ENCODE measurements around the gene PCDHA1.

PCDHA1 gene

GRCh38 chr5:140986117-140986521 lies 200.2 kb downstream of the PCDHA1 start:
- FAIRE-seq (no peak), DNase-seq (ENCODE audit: low spot score) (no peak)

- DNase-seq (ENCODE audit: low spot score) (no peak), FAIRE-seq (no peak)
Measured at GRCh38 chr5:140988100-140988499, 202.2 kb downstream of the PCDHA1 start.

DNA sequence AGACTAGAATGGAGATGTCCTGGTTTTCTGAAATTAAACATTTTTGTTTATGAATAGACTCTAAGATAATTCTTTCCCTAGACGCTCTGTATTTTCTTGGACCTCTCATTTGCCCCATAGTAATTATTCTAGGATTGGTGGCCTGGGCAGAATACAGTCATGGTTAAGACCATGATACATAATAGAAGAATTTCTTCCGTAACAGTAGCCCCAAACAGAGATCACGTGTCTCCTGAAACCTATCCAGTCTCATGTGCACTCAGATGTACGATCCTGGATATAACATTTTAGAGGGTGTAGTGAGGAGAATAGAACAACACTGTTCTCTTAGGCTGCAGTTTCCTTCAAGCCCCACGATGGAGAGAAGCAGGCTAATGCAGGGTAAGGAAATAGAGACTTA lies 202.7 kb downstream of the PCDHA1 start:
- DNase-seq (ENCODE audit: low spot score) (no peak), FAIRE-seq (no peak)

GRCh38 chr5:140989254-140990020 lies 203.5 kb downstream of the PCDHA1 start:
- no peak for FAIRE-seq

DNA sequence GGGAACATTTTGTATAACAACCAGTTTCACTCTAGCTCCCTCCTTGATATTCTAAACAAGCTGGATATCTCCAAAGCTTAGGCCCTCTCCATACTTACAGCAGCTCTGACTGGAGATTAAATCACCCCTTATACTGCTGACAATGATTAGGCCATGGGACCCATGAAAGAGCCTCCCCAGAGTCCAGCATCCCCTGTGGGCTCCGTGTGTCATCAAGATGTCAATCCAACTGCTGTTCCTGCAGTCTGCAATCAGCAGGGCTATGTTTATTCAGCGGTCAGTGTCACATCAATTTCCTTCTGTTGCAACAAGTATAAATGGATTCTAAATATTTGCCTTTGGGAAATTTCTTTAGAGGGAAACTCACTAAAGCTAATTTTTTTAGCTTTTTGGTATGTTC lies 206.9 kb downstream of the PCDHA1 start:
- no peak for DNase-seq (ENCODE audit: low spot score)
- FAIRE-seq = no peak

More at GRCh38 chr5:140989254-140990020, 203.5 kb downstream of the PCDHA1 start:
- no peak for DNase-seq (ENCODE audit: low spot score)

DNA sequence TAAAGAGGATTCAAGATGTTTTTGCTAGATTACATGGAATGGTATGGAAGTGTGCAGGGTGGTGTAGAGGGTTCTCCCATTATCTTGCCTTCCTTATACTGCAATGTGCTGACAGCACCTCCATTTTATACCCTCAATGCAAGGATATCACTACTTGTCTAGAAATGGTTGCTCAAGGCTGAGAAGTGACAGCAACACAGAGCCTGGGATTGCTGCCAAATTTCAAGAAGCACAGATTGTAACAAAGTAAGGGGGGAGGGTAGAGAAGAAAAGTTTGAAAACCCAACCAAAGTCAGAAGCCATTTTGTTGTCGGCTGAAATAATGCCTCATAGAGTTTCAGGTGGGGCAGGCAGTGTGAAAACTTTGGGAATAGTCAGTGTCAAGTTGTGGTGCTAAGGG lies 210.1 kb downstream of the PCDHA1 start:
- no peak for FAIRE-seq
- DNase-seq (ENCODE audit: low spot score) = no peak

DNA sequence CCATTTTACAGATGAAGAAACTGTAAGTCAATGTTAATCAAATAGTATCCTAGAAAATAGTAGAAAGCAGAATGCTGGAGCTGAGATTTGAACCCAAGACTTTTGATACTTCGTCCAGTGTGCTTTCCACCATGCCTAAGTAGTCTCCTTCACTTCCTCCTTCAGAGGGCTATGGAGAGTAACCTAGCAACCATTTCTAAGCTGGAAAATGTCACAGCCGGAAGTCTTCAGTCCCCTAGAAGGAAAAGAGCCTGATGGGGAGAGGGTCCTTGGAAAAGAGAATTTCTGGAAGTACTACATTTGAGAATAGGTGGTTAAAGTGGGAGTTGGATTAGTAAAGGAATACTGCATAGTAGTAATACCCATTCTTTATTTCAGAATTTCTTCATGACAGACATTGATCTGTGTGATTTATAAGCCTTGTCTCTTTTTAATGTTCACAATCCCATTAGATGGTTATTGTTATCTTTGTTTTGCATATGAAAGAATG lies 213.0 kb downstream of the PCDHA1 start:
- no peak for FAIRE-seq
- DNase-seq (ENCODE audit: low spot score) = no peak

DNA sequence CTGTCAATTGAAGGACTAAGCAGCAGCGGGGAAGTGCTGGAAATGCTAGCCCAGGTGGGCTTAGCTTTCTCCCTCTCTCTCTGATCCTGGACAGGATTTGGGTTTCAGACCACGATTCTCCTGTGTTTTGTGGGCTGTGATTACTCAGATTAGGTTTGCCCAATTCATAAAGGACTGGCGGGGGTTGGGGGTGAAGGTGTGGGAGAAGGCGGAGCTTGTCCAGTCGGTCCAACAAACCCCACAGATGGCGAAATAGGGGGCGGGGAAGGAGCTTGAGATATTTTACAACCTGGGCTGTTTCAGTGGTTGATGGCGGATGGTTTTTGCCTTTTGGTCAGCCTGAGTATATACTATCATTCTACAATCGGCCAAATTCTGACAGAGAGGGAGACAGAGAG lies 215.5 kb downstream of the PCDHA1 start:
- no peak for FAIRE-seq

GRCh38 chr5:141001844-141002604 lies 216.1 kb downstream of the PCDHA1 start:
- peak; percentile 24 for DNase-seq (ENCODE audit: low spot score)
- FAIRE-seq = no peak

More for the DNA sequence above, 215.5 kb downstream of the PCDHA1 start:
- DNase-seq (ENCODE audit: low spot score) = peak; percentile 33

DNA sequence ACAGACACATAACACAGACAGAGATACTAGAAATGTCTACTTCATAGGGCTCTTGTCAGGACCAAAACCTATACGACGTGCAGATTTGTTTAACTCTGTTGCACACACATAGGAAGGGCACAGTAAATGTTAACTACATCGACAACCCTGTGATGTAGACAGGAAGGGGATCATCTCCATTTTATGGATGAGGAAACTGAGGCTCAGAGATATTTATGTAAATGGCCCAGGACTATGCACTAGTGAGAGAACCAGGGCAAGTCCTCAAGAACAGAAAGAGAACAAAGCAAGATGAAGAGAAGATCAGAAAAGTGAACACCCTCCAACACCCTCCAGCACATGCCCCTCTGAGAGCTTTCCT lies 216.6 kb downstream of the PCDHA1 start:
- FAIRE-seq (no peak), DNase-seq (ENCODE audit: low spot score) (no peak)

GRCh38 chr5:141003031-141003430 lies 217.1 kb downstream of the PCDHA1 start:
- DNase-seq (ENCODE audit: low spot score) (no peak), FAIRE-seq (no peak)

- FAIRE-seq (no peak), DNase-seq (ENCODE audit: low spot score) (peak; percentile 70)
Measured at GRCh38 chr5:141003791-141004611, 218.1 kb downstream of the PCDHA1 start.

DNA sequence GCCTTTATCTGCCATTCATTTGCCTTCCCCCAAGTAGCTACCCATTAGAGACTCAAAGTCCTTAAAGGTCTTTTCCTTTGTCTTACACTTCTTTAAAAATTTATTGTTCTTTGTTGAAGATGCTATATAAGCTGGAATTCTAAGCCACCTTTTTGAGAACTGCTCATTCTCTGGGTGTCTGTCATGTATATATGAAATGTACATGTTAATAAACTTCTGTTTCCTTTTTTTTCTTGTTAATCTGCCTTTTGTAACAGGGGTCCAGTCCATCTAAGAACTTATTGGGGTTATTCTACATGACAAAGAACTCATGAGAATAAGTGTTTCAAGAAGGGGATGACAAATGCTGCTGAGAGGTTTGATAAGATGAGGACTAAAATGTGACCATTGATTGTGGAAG lies 221.9 kb downstream of the PCDHA1 start:
- DNase-seq (ENCODE audit: low spot score) = no peak
- no peak for FAIRE-seq

DNA sequence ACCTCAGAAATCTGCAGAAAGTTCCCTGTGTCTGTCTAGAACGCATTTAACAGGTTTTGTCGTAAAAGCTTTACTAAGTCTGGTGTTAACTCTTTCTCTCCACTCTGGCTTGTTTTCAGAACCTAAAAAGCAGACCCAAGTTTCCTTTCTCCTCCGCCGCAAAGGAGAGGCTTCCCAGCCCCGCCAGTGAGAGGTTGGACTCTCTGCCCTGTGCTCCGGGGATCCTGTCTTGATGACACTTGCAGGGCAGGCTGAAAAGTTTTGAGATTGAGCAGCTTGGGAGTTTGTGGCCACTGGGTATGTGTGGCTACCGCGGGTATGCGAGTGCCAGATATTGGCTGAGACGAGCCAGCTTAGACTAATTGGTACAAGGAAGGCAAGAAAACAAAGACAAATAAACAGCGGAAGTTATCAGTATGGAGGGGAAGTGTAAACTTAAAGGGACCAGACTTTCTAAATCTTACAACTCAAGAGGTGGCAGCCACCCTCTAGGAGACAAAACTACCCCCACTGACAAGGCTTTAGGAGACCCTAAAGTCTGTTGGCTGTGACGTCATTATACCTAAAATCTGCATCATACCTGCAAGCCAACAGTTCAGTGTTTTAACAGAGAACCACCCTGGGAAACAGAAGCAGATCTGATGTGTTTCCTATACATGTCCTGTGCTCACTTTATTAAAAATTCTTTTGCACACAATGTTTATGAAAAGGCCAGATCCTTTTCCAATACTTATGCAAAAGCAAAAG lies 224.3 kb downstream of the PCDHA1 start:
- DNase-seq (ENCODE audit: low spot score) (no peak), FAIRE-seq (no peak)

GRCh38 chr5:141017943-141018342 lies 232.0 kb downstream of the PCDHA1 start:
- FAIRE-seq = no peak
- no peak for DNase-seq (ENCODE audit: low spot score)

DNA sequence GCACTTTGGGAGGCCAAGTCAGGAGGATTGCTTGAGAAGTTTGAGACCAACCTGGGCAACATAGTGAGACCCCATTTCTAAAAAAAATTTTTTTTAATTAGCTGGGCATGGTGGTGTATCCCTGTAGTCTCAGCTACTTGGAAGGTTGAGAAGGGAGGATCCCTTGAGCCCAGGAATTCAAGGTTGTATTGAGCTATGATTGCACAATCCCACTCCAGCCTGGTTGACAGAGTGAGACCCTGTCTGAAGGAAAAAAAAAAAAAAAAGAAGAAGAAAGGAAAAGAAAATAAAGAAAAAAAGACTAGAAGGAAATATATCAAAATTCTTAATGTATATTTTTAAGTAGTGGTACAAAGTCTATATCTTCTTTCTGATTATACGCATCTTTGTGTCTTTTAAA lies 236.4 kb downstream of the PCDHA1 start:
- FAIRE-seq (no peak), DNase-seq (ENCODE audit: low spot score) (no peak)

DNA sequence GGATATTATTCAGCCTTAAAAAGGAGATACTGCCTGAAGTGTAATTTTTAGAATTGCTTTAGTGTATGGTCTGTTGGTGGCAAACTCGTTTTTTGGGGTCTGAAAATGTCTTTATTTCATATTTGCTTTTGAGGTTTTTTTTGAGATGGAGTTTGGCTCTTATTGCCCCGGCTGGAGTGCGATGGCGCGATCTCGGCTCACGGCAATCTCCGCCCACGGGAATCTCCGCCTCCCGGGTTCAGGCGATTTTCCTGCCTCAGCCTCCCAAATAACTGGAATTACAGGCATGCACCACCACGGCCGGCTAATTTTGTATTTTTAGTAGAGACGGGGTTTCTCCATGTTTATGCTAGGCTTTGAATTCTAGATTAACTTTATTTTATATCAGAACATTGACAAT lies 245.1 kb downstream of the PCDHA1 start:
- no peak for FAIRE-seq

GRCh38 chr5:141032626-141033025 lies 246.7 kb downstream of the PCDHA1 start:
- no peak for FAIRE-seq
- no peak for DNase-seq (ENCODE audit: low spot score)

More for the DNA sequence above, 245.1 kb downstream of the PCDHA1 start:
- no peak for DNase-seq (ENCODE audit: low spot score)

DNA sequence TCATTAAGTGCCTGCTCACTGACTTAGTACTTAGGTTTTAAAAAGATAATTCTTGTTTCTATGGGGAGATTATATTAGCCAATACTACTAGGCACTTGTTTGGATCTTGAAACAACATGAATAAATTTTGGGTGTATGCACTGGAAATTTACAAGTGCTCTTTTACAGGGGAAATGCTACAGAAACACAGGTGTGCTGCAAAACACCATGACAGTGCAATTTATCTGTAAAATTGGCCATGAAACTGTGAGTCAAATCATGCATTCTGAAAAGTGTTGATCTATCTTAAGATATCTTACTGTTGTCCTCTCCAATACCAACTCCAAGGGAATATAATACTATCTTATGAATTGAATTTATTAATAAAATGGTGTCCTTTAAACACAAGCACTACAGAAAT lies 253.1 kb downstream of the PCDHA1 start:
- FAIRE-seq (no peak), DNase-seq (ENCODE audit: low spot score) (no peak)

DNA sequence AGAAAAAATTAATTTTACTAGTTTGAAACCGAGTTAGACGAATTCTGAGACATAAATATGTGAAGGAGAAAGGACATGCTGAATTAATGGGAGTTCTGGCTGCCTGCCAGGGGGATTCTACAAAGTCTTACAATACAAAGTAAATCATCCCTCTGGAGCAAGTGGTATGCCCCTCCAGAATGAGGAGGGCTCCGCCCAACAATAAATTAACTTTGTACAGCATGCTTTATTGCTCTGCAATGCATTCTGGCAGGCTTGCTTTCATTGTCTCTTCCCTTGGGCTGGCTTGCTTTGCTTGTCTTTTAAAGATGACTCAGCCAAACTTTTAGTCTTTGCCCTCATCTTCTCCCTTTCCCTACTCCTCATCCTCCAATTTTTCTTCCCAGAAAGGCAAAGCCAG lies 253.6 kb downstream of the PCDHA1 start:
- DNase-seq (ENCODE audit: low spot score) (no peak), FAIRE-seq (no peak)
